ENCODE results near the gene DIP2A.

Gene DIP2A

DNA sequence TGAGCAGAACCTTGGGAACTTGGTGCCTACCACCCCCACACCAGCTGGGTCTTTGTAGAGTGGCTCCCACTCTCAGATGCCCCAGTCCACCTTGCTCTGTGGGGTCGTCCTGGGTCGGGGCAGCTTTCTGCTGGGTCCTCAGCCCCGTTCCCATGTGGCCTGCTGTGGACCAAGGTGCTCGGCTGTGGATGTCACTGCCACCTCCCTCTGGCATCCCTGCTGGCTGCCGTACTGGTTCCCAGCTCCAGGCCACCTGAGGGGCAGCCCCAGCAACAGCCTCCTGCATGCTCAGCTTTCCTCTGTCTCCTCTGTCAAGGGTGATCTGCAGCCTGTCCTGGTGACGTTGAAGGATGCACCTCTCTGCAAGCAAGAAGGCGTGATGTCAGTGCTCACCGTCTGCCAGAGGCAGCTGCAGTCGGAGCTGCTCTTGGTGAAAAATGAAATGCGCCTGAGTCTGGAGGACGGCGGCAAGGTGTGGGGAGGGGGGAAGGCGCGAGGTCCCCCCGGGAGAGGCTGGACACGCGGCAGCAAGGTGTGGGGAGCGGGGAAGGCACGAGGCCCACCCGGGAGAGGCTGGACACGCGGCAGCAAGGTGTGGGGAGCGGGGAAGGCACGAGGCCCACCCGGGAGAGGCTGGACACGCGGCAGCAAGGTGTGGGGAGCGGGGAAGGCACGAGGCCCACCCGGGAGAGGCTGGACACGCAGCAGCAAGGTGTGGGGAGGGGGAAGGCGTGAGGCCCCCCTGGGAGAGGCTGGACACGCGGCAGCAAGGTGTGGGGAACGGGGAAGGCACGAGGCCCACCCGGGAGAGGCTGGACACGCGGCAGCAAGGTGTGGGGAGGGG lies 45.9 kb upstream of the DIP2A start:
- H3K36me3 Mint-ChIP-seq (ENCODE audit: low read depth) = peaks cover 35% of the 10 kb centered on the region
- peaks cover 23% of the 10 kb centered on the region for H3K4me1 Mint-ChIP-seq
- no peak for DNase-seq
- peak overlapping the region; percentile 85 for H3K27ac Mint-ChIP-seq
- H3K27me3 Mint-ChIP-seq (ENCODE audit: low read depth, poor library complexity) = no peaks in the 10 kb centered on the region
- H3K4me3 Mint-ChIP-seq = no peak overlapping the region
- H3K9me3 Mint-ChIP-seq = no peaks in the 10 kb centered on the region
- TF ChIP-seq, protein P1, sequence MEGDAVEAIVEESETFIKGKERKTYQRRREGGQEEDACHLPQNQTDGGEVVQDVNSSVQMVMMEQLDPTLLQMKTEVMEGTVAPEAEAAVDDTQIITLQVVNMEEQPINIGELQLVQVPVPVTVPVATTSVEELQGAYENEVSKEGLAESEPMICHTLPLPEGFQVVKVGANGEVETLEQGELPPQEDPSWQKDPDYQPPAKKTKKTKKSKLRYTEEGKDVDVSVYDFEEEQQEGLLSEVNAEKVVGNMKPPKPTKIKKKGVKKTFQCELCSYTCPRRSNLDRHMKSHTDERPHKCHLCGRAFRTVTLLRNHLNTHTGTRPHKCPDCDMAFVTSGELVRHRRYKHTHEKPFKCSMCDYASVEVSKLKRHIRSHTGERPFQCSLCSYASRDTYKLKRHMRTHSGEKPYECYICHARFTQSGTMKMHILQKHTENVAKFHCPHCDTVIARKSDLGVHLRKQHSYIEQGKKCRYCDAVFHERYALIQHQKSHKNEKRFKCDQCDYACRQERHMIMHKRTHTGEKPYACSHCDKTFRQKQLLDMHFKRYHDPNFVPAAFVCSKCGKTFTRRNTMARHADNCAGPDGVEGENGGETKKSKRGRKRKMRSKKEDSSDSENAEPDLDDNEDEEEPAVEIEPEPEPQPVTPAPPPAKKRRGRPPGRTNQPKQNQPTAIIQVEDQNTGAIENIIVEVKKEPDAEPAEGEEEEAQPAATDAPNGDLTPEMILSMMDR (IDR thresholded peaks at IDR 0.05) = no peak

DNA sequence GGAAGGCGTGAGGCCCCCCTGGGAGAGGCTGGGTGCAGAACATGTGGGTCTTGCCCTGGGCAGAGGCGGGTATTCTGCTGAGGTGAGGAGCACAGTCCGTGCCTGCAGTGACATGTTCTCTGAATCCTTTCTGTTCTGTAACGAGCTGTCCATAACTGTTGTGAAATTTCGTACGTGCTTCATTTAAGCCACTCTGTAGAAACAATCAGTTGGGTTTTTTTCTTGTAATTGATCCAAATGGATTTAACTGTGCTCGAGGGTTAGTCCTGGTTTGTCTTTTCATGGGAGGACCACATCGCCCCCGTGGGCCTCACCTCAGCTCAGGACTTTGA lies 45.4 kb upstream of the DIP2A start:
- Mint-ChIP-seq H3K4me3 (no peak overlapping the region), H3K9me3 (no peaks in the 10 kb centered on the region), H3K27me3 (ENCODE audit: low read depth, poor library complexity) (no peaks in the 10 kb centered on the region), H3K36me3 (ENCODE audit: low read depth) (peaks cover 35% of the 10 kb centered on the region), H3K27ac (peak overlapping the region; percentile 77), H3K4me1 (peaks cover 23% of the 10 kb centered on the region)
- TF ChIP-seq, protein P1 (IDR thresholded peaks at IDR 0.05) = no peak
- DNase-seq = no peak

DNA sequence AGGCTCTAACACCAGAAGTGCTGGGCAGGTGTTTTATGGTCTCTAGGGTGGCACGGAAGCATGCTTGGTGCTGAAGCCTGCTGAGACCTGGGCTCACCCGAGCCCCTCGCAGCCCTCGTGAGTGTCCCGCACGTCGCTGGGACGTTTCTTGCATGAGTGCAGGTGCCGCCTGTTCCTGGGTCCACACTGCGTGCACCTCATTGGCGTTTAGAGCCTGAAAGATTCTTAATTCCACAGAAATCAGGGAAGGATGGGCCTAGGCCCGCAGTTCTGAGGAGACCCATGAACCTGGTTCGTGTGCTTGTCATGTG lies 43.8 kb upstream of the DIP2A start:
- H3K4me1 Mint-ChIP-seq = peaks cover 23% of the 10 kb centered on the region

DNA sequence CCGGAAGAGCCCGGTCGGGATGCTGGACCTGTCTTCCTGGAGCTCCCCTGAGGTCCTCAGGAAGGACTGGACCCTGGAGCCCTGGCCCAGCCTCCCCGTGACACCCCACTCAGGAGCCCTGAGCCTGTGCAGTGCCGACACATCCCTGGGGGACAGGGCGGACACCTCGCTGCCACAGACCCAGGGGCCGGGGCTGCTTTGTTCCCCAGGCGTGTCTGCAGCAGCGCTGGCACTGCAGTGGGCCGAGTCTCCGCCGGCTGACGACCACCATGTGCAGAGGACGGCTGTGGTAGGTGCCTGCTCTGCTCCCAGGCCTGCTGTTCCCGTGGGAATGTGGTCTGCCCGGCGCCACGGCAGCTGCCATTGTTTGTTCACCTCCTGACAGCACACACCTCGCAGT lies 42.1 kb upstream of the DIP2A start:
- H3K27ac Mint-ChIP-seq = no peak overlapping the region
- H3K27me3 Mint-ChIP-seq (ENCODE audit: low read depth, poor library complexity) = no peaks in the 10 kb centered on the region
- H3K4me3 Mint-ChIP-seq = no peak overlapping the region
- peaks cover 14% of the 10 kb centered on the region for H3K4me1 Mint-ChIP-seq
- DNase-seq = no peak
- peaks cover 44% of the 10 kb centered on the region for H3K36me3 Mint-ChIP-seq (ENCODE audit: low read depth)
- H3K9me3 Mint-ChIP-seq = no peaks in the 10 kb centered on the region
- TF ChIP-seq, protein P1 (IDR thresholded peaks at IDR 0.05) = no peak

More for the DNA sequence above, 43.8 kb upstream of the DIP2A start:
- Mint-ChIP-seq H3K36me3 (ENCODE audit: low read depth) (peaks cover 47% of the 10 kb centered on the region), H3K4me3 (no peak overlapping the region), H3K27ac (no peak overlapping the region), H3K9me3 (no peaks in the 10 kb centered on the region), H3K27me3 (ENCODE audit: low read depth, poor library complexity) (no peaks in the 10 kb centered on the region)
- no peak for DNase-seq
- TF ChIP-seq, protein P1 (IDR thresholded peaks at IDR 0.05) = no peak

DNA sequence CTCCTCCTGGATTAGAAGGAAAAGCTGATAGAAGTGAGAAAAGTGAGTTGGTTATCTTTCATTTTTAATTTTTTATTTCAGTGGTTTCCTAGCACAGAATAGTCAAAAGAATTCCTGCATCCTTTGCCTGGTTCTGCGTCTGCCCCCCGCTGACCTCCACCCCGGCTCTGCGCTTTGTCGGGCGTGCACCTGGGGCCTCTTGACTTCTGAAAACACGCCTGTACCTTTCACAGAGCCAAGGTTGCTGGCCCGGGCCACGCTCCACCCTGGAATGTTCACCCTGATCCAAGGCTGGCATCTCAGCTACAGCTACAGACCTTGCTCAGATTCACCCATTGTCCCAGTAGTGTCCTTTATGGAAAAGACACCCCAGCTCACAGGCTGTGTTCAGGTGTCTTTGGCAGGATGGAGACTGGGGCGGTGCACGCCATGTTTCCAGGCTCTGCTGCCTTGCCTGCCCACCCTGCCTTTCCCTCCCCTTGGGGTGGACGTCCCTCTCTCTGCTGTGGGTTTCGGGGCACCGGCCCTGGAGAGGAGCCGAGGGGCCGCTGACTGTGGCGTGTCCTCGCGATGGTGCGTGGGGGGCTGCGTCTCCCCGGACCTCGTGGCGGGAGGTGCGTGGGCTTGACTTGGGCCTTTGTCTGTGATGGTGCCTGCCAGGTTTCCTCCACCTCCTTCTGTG lies 40.3 kb upstream of the DIP2A start:
- DNase-seq = no peak
- Mint-ChIP-seq H3K36me3 (ENCODE audit: low read depth) (peaks cover 51% of the 10 kb centered on the region), H3K9me3 (no peaks in the 10 kb centered on the region), H3K27ac (no peak overlapping the region), H3K27me3 (ENCODE audit: low read depth, poor library complexity) (no peaks in the 10 kb centered on the region), H3K4me3 (no peak overlapping the region), H3K4me1 (peaks cover 8% of the 10 kb centered on the region)
- TF ChIP-seq, protein P1 (IDR thresholded peaks at IDR 0.05) = no peak

All from nephron progenitor cell (in vitro differentiated cells).